Activated T-cell treated with anti-CD3 and anti-CD28 coated beads for 1 hour (primary cell): ENCODE data around the gene FAR1.

Experiments used
- DNase-seq: peaks from one replicate; pipeline ENCODE4 v3.0.0-alpha.2; 2020; ENCODE audit warnings: low read depth

Gene FAR1

DNA sequence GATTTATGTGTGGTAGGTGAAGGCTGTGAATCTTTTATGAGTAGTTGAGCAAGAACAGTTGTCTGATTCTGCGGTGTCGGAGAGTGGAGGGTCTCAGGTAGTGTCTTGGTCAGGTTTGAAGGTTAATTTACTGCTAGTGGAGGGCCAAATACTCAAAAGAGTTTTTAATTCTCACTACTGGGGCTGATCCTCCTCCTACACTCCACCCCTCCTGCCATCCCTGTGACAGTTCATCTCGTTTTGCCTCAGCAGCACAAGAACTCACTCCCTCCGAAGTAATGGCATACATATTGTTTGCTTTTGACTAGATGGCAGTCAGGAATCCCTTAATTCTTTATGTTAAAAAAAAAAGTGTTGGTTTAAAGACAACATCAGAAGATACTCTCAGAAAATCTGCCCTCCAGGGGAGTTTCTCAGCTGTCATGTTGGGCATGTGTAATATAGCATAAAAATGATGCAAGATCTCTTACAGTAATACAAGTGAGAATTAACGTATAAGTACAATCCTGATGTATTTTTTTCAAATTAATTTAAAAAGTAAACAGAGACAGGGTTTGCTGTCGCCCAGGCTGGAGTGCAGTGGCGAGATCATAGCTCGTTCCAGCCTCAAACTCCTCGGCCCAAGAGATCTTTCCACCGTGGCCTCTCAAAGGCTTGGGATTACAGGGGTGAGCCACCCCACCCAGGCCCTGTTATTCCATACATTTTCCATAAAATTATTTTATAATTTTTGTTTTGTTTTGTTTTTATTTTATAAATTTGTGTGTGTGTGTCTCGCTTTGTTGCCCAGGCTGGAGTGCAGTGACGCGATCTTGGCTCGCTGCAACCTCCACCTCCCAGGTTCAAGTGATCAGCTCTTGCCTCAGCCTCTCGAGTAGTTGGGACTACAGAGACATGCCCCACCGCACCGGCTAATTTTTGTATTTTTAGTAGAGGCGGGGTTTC is 1.3 kb downstream of the FAR1 start:
- no peak for DNase-seq

GRCh38 chr11:13672576-13673210 is 4.2 kb downstream of the FAR1 start:
- no peak for DNase-seq

GRCh38 chr11:13674799-13675509 is 6.5 kb downstream of the FAR1 start:
- DNase-seq: no peak

DNA sequence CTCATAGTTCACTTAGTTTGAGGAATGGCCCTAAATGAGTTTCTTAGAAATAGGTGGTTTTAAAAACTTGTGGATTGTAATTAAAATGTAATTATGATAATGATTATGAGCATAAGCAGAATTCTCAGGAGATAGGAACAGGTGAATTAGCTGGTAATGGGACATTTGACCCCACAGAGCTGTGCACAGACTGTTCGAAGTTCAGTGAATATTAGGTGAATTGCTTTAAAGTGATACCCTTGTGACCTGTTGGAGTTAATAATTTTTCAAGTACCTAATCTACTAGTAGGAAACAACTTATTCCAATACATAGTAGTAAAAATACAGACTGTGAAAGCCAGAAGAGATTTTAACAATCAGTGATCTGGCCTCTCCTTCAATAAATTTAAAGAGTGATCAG is 8.1 kb downstream of the FAR1 start:
- DNase-seq: no peak

DNA sequence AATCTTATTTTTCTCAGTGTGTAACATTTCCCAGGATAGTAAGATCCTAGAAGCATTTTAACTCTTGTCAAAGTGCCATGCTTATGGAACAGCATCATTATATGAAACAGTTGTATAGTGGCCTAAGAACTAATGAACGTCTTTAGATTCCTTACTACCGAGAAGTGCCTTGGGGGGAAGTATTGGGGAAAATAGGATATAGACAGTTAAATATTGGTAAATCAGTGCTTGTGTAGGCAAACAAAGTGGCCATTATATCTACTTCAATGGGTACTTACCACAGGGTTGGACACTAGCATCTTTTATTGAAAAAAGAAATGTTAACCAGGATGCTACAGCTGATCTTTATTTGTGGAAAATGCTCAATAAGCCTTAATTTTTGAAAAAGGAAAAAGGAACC is 11.3 kb downstream of the FAR1 start:
- no peak for DNase-seq

GRCh38 chr11:13680501-13681264 is 12.2 kb downstream of the FAR1 start:
- no peak for DNase-seq

DNA sequence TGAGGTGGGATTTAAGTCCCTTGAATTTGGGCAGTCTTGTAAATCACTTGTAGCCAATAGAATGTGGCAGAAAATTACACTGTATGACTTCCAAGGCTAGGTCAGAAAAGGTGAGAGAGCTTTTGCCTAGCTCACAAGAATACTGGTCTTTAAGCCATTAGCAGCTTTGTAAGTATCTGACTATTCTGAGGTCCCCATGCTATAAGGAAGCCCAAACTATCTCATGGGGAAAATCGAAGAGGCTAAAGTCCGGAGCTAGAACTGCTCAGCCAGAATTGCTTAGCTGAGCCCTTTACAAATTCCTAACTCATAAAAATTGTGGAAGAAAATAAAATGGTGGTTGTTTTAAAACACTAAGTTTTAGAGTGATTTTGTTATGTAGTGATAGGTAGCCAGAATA is 13.0 kb downstream of the FAR1 start:
- no peak for DNase-seq

GRCh38 chr11:13682212-13682611 is 13.7 kb downstream of the FAR1 start:
- no peak for DNase-seq

DNA sequence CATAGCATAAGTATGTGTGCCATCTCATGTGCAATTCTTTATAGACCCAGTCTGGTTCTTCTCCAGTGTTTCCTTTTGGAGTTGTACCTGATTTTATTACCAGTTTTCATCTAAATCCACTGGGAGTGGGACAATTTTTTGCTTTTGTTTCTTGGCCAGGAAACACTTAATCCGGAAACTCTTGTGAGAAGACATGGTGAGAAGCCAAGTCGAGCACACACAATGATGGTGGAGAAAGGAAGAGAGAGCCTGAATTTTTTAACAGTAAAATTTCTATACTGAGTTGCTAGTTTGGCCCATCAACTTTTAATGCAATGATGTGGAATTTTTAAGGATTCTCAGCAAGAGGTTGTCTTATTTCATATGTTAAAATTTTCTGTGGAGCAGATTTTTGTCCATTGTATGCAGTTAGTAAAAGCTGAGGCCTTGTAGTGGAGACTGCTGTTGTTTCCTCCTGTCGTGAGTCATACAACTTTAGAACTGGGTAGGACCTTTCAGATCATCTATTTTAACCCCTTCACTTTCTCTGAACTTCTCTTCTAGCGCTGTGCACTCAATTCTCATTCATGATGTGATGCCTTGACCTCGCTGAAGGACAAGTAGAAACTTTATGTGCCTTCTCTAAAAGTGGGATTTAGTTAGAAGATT is 17.1 kb downstream of the FAR1 start:
- no peak for DNase-seq

DNA sequence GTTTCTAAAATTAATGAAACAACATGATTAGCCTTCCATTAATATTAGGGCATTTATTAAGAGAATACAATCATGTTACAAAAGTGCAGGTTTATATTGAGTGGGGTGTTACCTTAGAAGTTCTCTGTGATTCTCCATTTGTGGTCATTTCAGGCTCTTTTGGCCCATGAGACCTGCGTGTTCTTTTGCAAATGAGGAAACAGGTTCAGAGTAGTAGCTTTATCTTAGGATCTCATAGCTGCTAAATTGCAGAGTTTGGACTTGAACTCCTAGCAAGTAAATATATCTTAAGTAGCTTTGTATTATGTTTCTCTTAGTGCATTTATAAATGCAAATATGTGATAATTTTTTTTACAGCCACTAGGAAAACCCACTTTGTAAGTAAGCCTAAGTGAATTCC is 18.3 kb downstream of the FAR1 start:
- DNase-seq: no peak

GRCh38 chr11:13687271-13687670 is 18.8 kb downstream of the FAR1 start:
- DNase-seq: no peak

DNA sequence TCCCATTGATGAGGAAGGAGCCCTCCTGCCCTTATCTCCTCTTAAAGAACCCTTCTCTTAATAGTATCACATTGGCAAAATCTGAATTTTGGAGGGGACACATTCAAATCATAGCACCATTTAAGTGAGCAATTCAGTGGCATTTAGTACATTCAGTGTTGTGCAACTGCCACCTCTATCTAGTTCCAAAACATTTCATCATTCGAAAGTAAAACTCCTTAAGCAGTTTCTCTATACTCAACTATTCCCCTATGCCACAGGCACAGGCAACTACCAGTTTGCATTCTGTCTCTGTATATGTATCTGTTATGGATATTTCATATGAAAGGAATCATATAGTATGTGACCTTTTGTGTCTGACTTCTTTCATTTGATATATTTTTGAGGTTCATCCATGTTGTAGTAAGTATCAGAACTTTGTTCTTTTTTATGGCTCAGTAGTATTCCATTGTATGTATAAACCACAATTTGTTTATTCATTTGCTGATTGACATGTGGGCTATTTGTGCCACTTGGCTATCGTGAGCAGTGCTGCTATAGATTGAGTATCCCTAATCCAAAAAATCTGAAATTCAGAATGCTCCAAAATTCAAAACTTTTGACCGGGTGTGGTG is 22.9 kb downstream of the FAR1 start:
- DNase-seq: no peak

DNA sequence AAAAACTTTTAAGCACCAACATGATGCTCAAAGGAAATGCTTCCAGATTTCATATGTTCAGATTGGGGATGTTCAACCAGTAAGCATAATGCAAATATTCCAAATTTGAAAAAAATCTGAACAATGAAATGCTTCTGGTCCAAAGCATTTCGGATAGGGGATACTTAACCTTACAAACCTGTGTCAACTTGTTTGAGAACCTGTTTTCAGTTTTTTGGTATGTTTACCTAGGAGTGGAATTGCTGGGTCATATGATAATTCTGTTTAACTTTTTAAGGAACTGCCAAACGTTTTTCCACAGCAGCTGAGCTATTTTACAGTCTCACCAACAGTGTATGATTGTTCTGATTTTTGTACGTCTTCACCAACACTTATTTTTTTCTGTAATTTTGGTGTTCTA is 23.7 kb downstream of the FAR1 start:
- DNase-seq: no peak

GRCh38 chr11:13694115-13694514 is 25.6 kb downstream of the FAR1 start:
- no peak for DNase-seq

DNA sequence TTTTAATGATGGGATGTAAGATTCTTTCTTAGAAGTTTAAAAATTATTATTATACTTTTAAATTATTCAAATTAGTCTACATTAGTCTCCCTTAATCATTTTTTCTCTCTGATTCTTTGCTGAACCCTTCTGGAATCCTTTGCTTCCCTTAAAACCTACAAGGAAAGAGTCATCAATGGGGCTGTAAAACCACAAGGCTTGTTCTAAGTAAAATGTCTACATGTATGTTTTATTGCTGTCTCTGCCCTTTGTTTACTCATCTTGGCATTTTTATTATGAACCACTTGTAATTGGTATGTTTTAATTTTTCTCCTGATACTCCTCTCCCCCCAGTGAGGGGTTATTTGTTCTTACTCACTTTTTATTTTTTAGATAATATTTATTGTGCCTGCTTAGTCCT is 27.4 kb downstream of the FAR1 start:
- no peak for DNase-seq

DNA sequence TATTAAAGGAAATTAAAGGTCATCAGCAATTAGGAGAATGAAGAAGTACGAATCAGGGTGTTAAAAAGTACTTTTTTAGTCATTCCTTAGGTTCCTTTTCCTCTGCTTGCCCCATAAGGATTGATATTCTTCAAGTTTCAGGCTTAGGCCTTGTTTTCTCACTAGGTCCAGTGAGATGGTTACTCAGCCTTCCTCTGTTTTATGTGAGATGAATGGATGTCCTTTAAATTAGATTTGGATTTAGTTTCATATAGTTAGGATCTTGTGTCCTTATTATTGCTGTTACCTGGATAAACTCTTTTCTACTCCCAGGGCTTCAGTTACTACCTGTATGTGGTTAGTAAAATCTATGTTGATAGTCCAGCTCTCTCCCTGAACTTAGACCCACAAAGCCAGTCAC is 29.2 kb downstream of the FAR1 start:
- DNase-seq: no peak

- DNase-seq: no peak
These were observed 29.7 kb downstream of the FAR1 start for GRCh38 chr11:13698132-13698531.

DNA sequence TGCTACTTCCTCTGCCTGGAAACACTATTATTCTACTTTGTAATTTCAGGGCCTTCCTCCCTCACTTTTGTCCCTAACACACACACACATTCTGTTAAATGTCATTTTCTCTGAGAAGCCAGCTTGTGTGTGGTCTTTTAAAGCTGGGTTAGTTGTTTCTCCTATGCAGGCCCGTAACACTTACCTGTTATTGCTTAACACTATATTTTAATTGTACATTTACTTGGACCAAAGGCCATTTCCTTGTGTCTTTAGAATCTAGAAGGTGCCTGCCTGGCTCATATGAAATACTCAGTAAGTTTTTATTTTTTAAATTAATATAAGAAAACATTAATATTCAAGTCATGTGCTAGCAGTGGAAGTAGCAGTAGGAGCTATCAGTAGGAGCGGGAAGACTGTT is 30.6 kb downstream of the FAR1 start:
- DNase-seq: no peak

DNA sequence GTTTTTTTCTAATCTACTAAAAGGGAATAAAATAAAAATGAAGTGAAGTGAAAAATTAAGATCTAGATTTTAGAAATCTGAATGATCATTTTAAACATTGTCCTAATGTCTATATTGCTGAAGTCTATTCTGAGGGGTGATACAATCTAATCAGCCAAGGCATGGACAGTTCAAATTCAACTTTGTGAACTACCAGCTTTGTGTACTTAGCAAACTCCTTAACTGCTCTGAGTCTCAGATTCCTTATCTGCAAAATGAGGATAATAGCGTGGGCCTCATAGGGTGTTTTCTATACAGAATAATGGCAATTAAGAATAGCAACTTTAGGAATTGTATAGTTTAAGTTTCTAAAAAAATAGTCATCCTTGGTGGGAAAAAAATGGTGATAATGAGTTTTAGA is 31.4 kb downstream of the FAR1 start:
- no peak for DNase-seq

DNA sequence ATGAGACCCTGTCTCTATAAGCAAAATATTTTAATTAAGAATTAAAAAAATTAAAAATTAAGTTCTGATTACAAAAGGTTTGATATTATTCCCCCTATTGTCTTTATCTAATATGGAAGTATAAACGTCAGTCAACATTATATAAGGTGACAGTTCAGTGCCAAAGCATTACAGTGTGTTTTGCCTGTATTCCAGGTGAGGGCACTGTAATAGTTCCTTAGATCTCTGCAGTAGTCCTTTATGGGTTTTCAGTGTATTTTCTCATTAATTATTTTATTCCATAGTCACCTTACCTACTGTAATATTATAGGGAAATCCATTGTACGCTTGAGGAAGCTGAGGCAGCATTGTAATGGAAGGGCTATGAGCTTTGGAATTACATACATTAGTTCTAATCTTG is 33.0 kb downstream of the FAR1 start:
- DNase-seq: no peak

DNA sequence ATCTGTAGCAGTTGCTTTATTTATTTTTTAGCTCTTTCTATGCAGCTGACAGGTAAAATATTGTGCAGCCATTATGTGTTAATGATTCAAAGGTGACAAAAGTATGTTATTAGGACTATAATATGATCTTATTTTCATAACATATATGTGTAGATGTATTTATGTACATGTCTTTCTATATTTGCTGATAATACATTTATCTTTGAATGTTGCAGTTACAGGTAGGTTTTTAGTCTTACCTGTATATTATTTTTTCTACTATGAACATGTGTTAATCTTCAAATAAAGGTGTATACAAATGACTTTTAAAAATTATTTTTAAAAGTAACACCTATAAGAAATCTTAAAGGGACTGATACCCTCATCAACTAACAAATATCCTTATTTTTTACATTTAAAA is 33.6 kb downstream of the FAR1 start:
- DNase-seq: no peak
